Measurements from ENCODE around the gene TIMD4.

The TIMD4 gene

GRCh38 chr5:156920861-156921431 lies 42.1 kb downstream of the TIMD4 start:
- no peak for DNase-seq

GRCh38 chr5:156920042-156920860 lies 42.8 kb downstream of the TIMD4 start:
- DNase-seq = no peak

GRCh38 chr5:156918311-156918845 lies 44.6 kb downstream of the TIMD4 start:
- DNase-seq = no peak

- no peak for DNase-seq
Measured at GRCh38 chr5:156914371-156914737, 48.7 kb downstream of the TIMD4 start.

GRCh38 chr5:156913719-156914370 lies 49.2 kb downstream of the TIMD4 start:
- DNase-seq = no peak

GRCh38 chr5:156913355-156913718 lies 49.7 kb downstream of the TIMD4 start:
- no peak for DNase-seq

- DNase-seq = no peak
Measured at GRCh38 chr5:156912869-156913268, 50.2 kb downstream of the TIMD4 start.

- DNase-seq = no peak
Measured at GRCh38 chr5:156909180-156909579, 53.8 kb downstream of the TIMD4 start.

- DNase-seq = no peak
Measured at GRCh38 chr5:156907667-156908066, 55.4 kb downstream of the TIMD4 start.

- no peak for DNase-seq
Measured at GRCh38 chr5:156906807-156907206, 56.2 kb downstream of the TIMD4 start.

GRCh38 chr5:156896546-156896945 lies 66.5 kb downstream of the TIMD4 start:
- no peak for DNase-seq

- no peak for DNase-seq
Measured at GRCh38 chr5:156893517-156893916, 69.5 kb downstream of the TIMD4 start.

- no peak for DNase-seq
Measured at GRCh38 chr5:156892864-156893263, 70.2 kb downstream of the TIMD4 start.

- no peak for DNase-seq
Measured at GRCh38 chr5:156892223-156892622, 70.8 kb downstream of the TIMD4 start.

- DNase-seq = no peak
Measured at GRCh38 chr5:156888520-156888919, 74.5 kb downstream of the TIMD4 start.

GRCh38 chr5:156883316-156883875 lies 79.6 kb downstream of the TIMD4 start:
- DNase-seq = no peak

- no peak for DNase-seq
Measured at GRCh38 chr5:156879665-156880285, 83.3 kb downstream of the TIMD4 start.

- DNase-seq = no peak
Measured at GRCh38 chr5:156871212-156871611, 91.8 kb downstream of the TIMD4 start.

GRCh38 chr5:156870498-156870839 lies 92.6 kb downstream of the TIMD4 start:
- no peak for DNase-seq
